Measurements from ENCODE around the gene DPP8.

DPP8 gene

DNA sequence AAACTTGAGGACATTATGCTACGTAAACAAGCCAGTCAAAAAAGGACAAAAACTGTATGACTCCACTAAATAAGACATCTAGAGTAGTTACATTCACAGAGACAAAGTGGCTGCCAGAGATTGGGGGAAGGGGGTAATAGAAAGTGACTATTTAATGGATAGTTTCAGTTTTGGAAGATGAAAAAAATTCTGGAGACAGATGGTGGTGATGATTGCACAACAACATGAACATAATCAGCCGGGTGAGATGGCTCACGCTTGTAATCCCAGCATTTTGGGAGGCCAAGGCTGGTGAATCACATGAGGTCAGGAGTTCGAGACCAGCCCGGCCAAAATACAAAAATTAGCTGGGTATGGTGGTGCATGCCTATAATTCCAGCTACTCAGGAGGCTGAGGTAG is 40.6 kb downstream of the DPP8 start:
- H3K27me3 ChIP-seq (ENCODE audit: insufficient read depth, low read length, poor library complexity): no peaks in the 10 kb centered on the region
- H4K20me1 ChIP-seq (ENCODE audit: insufficient read depth, low read length): no peaks in the 10 kb centered on the region
- peaks cover 75% of the 10 kb centered on the region for H3K36me3 ChIP-seq (ENCODE audit: insufficient read depth, low read length)
- H3K4me3 ChIP-seq (ENCODE audit: low read depth in 1 of 2, low read length in 2 of 2): no peak overlapping the region
- H3K4me1 ChIP-seq (ENCODE audit: insufficient read depth, low read length): no peaks in the 10 kb centered on the region
- DNase-seq (no peak), ATAC-seq (ENCODE audit: insufficient read depth, low read depth) (no peak)
- H3K27ac ChIP-seq (ENCODE audit: low read length): no peak overlapping the region
- TF ChIP-seq, protein P1, sequence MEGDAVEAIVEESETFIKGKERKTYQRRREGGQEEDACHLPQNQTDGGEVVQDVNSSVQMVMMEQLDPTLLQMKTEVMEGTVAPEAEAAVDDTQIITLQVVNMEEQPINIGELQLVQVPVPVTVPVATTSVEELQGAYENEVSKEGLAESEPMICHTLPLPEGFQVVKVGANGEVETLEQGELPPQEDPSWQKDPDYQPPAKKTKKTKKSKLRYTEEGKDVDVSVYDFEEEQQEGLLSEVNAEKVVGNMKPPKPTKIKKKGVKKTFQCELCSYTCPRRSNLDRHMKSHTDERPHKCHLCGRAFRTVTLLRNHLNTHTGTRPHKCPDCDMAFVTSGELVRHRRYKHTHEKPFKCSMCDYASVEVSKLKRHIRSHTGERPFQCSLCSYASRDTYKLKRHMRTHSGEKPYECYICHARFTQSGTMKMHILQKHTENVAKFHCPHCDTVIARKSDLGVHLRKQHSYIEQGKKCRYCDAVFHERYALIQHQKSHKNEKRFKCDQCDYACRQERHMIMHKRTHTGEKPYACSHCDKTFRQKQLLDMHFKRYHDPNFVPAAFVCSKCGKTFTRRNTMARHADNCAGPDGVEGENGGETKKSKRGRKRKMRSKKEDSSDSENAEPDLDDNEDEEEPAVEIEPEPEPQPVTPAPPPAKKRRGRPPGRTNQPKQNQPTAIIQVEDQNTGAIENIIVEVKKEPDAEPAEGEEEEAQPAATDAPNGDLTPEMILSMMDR (IDR thresholded peaks at IDR 0.05; ENCODE audit: borderline replicate concordance, extremely low read depth, low read length, poor library complexity, severe bottlenecking): no peak
- no peak for TF ChIP-seq EZH2 (IDR thresholded peaks at IDR 0.05; ENCODE audit: borderline replicate concordance, low read depth, low read length, severe bottlenecking)
- H3K9ac ChIP-seq (ENCODE audit: low read depth, low read length): no peak overlapping the region
- no peaks in the 10 kb centered on the region for H3K79me2 ChIP-seq (ENCODE audit: insufficient read depth, low read length)
- no peak overlapping the region for H2AFZ ChIP-seq (ENCODE audit: low read depth, low read length)
- H3K9me3 ChIP-seq (ENCODE audit: insufficient read depth, low read length, severe bottlenecking): no peaks in the 10 kb centered on the region
- H3K4me2 ChIP-seq (ENCODE audit: insufficient read depth, low read length): no peak overlapping the region

DNA sequence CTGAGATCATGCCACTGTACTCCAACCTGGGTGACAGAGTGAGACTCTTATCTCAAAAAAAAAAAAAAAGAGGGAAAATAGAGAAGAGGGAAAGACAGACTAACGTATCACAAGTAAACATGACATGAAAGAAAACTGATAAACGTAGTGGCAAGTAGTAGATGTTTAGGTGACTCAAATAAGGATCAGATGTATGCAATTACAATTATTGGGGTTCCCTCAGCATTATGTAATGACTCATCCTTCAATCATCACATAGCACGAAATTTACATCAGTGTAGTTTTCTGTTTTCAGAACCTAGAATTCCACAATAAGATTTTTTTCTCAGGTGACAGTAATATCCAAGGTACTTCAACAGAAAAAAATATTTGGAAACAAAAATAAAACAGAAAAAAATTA is 46.6 kb downstream of the DPP8 start:
- DNase-seq: no peak
- TF ChIP-seq EZH2 (IDR thresholded peaks at IDR 0.05; ENCODE audit: borderline replicate concordance, low read depth, low read length, severe bottlenecking): no peak
- TF ChIP-seq, protein P1 (IDR thresholded peaks at IDR 0.05; ENCODE audit: borderline replicate concordance, extremely low read depth, low read length, poor library complexity, severe bottlenecking): no peak
- Histone ChIP-seq H3K79me2 (ENCODE audit: insufficient read depth, low read length) (no peaks in the 10 kb centered on the region), H3K4me2 (ENCODE audit: insufficient read depth, low read length) (no peak overlapping the region), H3K4me3 (ENCODE audit: low read depth in 1 of 2, low read length in 2 of 2) (no peak overlapping the region), H4K20me1 (ENCODE audit: insufficient read depth, low read length) (no peaks in the 10 kb centered on the region), H3K4me1 (ENCODE audit: insufficient read depth, low read length) (no peaks in the 10 kb centered on the region), H3K27ac (ENCODE audit: low read length) (no peak overlapping the region), H3K9ac (ENCODE audit: low read depth, low read length) (no peak overlapping the region), H3K9me3 (ENCODE audit: insufficient read depth, low read length, severe bottlenecking) (no peaks in the 10 kb centered on the region), H3K36me3 (ENCODE audit: insufficient read depth, low read length) (peaks cover 81% of the 10 kb centered on the region), H2AFZ (ENCODE audit: low read depth, low read length) (no peak overlapping the region), H3K27me3 (ENCODE audit: insufficient read depth, low read length, poor library complexity) (no peaks in the 10 kb centered on the region)
- ATAC-seq (ENCODE audit: insufficient read depth, low read depth): no peak

DNA sequence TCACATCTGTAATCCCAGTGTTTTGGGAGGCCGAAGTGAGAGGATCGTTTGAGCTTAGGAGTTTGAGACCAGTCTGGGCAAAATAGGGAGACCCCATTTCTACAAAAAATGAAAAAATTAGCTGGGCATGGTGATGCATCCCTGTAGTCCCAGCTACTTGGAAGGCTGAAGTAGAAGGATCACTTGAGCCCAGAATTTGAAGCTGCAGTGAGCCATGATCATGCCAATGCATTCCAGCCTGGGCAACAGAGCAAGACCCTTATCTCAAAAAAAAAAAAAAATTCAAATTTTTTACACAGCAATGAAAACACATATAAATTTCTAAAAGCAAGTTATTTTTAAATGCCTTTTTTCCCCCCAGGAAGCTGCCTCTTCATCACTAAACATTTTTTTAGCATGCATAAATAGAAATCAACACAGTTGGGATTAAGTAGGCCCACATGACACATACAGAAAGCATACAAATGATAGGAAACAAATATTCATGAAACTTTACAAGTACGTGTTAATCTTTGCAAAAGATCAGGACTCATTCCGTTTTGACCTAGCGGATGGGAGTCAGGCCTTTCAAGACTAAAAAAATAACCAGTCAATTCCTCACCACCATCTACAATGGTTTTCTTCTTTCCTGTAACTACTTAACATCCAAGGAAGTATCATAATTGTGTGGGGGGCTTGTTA is 49.1 kb downstream of the DPP8 start:
- no peak overlapping the region for H3K4me3 ChIP-seq (ENCODE audit: low read depth in 1 of 2, low read length in 2 of 2)
- H3K4me2 ChIP-seq (ENCODE audit: insufficient read depth, low read length): no peak overlapping the region
- TF ChIP-seq, protein P1 (IDR thresholded peaks at IDR 0.05; ENCODE audit: borderline replicate concordance, extremely low read depth, low read length, poor library complexity, severe bottlenecking): no peak
- no peak for TF ChIP-seq EZH2 (IDR thresholded peaks at IDR 0.05; ENCODE audit: borderline replicate concordance, low read depth, low read length, severe bottlenecking)
- H4K20me1 ChIP-seq (ENCODE audit: insufficient read depth, low read length): no peaks in the 10 kb centered on the region
- H3K4me1 ChIP-seq (ENCODE audit: insufficient read depth, low read length): no peaks in the 10 kb centered on the region
- no peaks in the 10 kb centered on the region for H3K27me3 ChIP-seq (ENCODE audit: insufficient read depth, low read length, poor library complexity)
- DNase-seq (no peak), ATAC-seq (ENCODE audit: insufficient read depth, low read depth) (no peak)
- H2AFZ ChIP-seq (ENCODE audit: low read depth, low read length): no peak overlapping the region
- H3K9me3 ChIP-seq (ENCODE audit: insufficient read depth, low read length, severe bottlenecking): no peaks in the 10 kb centered on the region
- H3K9ac ChIP-seq (ENCODE audit: low read depth, low read length): no peak overlapping the region
- H3K36me3 ChIP-seq (ENCODE audit: insufficient read depth, low read length): peaks cover 76% of the 10 kb centered on the region
- H3K27ac ChIP-seq (ENCODE audit: low read length): no peak overlapping the region
- H3K79me2 ChIP-seq (ENCODE audit: insufficient read depth, low read length): no peaks in the 10 kb centered on the region

Measured in DND-41 (cell line).